ENCODE measurements around the gene TSHZ2. TPM values are rescaled to one million over a fixed set of nuclear protein-coding genes. Genes with fewer than 3 reads are reported as not detected.
A peak's percentile ranks its signal among the peaks of the same experiment; 100 is the strongest.
"Not testable (repeated sequence)": the region's sequence is repeated elsewhere in the genome, so short reads cannot be mapped to it uniquely, and the experiment has no call there.

The TSHZ2 gene
- total and polyA plus RNA-seq, 5 donors from 2014 or later = 1.00 to 41.7 (median 2.1) TPM

GRCh38 chr20:53321596-53321995 is 349.4 kb downstream of the TSHZ2 start:
- no peaks in the 10 kb centered on the region for H3K4me1 ChIP-seq (ENCODE audit: control insufficient read depth, insufficient read depth, low read length, poor library complexity, severe bottlenecking)
- Mint-ChIP-seq H3K4me1 (peaks cover 0 to 10% (median 8%) of the 10 kb centered on the region in 4 donors), H3K36me3 (peaks cover 5% of the 10 kb centered on the region), H3K27me3 (no peaks in the 10 kb centered on the region), H3K4me3 (no peak overlapping the region), H3K27ac (peak overlapping the region in 1 of 3 donors; percentile 33), H3K9me3 (peaks cover 0 to 6% (median 2%) of the 10 kb centered on the region in 7 donors)
- H3K36me3 ChIP-seq (ENCODE audit: control insufficient read depth, insufficient read depth, low read length) = no peaks in the 10 kb centered on the region
- H3K4me3 ChIP-seq (ENCODE audit: low read depth, low read length) = no peak overlapping the region
- no peak overlapping the region for H3K27ac ChIP-seq (ENCODE audit: insufficient read depth, low read length, poor library complexity, severe bottlenecking)
- ATAC-seq (ENCODE audit: low read depth in 2 of 2) (no peak), DNase-seq (no peak)
- no peaks in the 10 kb centered on the region for H3K27me3 ChIP-seq (ENCODE audit: control insufficient read depth, insufficient read depth, low read length)
- H3K9me3 ChIP-seq (ENCODE audit: control insufficient read depth in 2 of 2, low read length in 2 of 2) = no peaks in the 10 kb centered on the region

DNA sequence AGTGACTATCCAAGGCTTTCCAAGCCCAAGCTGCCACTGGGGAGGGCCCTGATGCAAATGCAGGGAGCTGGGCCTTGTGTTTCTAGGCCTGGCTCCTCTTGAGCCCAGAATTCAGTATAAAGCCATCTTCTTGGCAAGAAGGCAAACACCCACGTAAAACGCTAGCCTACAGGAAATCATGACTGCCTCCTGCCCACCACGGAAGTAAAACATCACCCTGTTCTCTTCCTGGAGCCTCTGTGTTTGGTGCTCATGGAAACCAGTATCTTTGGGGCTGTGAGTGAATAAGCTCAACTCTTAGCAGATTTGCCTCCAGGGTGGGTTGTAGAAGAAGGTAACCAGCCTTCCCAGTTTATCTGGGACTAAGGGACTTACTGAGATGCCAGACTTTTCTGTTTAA is 350.5 kb downstream of the TSHZ2 start:
- Mint-ChIP-seq H3K4me1 (peaks cover 0 to 10% (median 6%) of the 10 kb centered on the region in 4 donors), H3K27ac (no peak overlapping the region), H3K9me3 (peaks cover 0 to 8% (median 2%) of the 10 kb centered on the region in 7 donors), H3K27me3 (peaks cover 4% of the 10 kb centered on the region), H3K4me3 (peak overlapping the region in 1 of 4 donors; percentile 0), H3K36me3 (peaks cover 5% of the 10 kb centered on the region)
- Histone ChIP-seq H3K27ac (ENCODE audit: insufficient read depth, low read length, poor library complexity, severe bottlenecking) (no peak overlapping the region), H3K36me3 (ENCODE audit: control insufficient read depth, insufficient read depth, low read length) (no peaks in the 10 kb centered on the region), H3K27me3 (ENCODE audit: control insufficient read depth, insufficient read depth, low read length) (no peaks in the 10 kb centered on the region), H3K4me3 (ENCODE audit: low read depth, low read length) (no peak overlapping the region), H3K9me3 (ENCODE audit: control insufficient read depth in 2 of 2, low read length in 2 of 2) (no peaks in the 10 kb centered on the region), H3K4me1 (ENCODE audit: control insufficient read depth, insufficient read depth, low read length, poor library complexity, severe bottlenecking) (no peaks in the 10 kb centered on the region)
- ATAC-seq (ENCODE audit: low read depth in 2 of 2) = no peak
- peak in 1 of 3 donors; percentile 8 for DNase-seq

DNA sequence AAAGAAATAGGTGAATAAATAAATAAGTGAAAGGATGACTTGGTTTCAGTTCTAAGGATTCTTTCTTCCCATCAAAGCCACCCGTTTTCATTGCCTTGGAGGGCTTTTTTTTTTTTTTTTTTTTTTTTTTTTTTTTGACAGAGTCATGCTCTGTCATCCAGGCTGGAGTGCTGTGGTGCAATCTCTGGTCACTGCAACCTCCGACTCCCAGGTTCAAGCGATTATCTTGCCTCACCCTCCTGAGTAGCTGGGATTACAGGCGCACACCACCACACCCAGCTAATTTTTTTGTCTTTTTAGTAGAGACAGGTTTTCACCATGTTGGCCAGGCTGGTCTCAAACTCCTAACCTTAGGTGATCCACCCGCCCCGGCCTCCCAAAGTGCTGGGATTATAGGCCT is 351.3 kb downstream of the TSHZ2 start:
- not testable (repeated sequence) for H3K4me3 ChIP-seq (ENCODE audit: low read depth, low read length); H3K36me3 ChIP-seq (ENCODE audit: control insufficient read depth, insufficient read depth, low read length); H3K4me1 ChIP-seq (ENCODE audit: control insufficient read depth, insufficient read depth, low read length, poor library complexity, severe bottlenecking); ATAC-seq (ENCODE audit: low read depth in 2 of 2); H3K27me3 Mint-ChIP-seq; DNase-seq; H3K4me3 Mint-ChIP-seq; H3K36me3 Mint-ChIP-seq; H3K27ac Mint-ChIP-seq; H3K9me3 Mint-ChIP-seq; H3K9me3 ChIP-seq (ENCODE audit: control insufficient read depth in 2 of 2, low read length in 2 of 2); H3K27me3 ChIP-seq (ENCODE audit: control insufficient read depth, insufficient read depth, low read length); H3K27ac ChIP-seq (ENCODE audit: insufficient read depth, low read length, poor library complexity, severe bottlenecking)
- H3K4me1 Mint-ChIP-seq = peaks cover 0 to 10% (median 6%) of the 10 kb centered on the region in 4 donors

DNA sequence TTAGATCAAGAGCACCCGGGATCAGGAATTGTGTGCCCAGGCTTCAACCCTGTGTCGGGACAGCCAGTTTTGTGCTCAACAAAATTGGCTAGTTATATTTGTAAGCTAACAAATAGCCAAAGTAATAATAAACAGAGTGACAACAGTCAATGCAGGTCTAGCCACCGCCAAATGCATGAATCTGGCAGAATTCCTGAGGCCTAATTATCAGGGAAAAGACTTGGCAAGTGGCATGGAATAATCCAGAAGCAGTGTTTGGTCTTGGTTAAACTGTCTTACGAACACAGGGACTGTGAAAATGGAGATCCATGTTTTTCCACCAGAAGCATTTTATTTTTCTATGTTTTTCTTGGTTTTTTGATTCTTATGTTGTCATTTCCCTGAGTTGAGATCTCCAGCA is 352.7 kb downstream of the TSHZ2 start:
- no peak overlapping the region for H3K27ac ChIP-seq (ENCODE audit: insufficient read depth, low read length, poor library complexity, severe bottlenecking)
- no peak overlapping the region for H3K4me3 Mint-ChIP-seq
- peaks cover 6% of the 10 kb centered on the region for H3K27me3 Mint-ChIP-seq
- H3K4me1 Mint-ChIP-seq = peaks cover 0 to 10% (median 6%) of the 10 kb centered on the region in 4 donors
- no peaks in the 10 kb centered on the region for H3K9me3 ChIP-seq (ENCODE audit: control insufficient read depth in 2 of 2, low read length in 2 of 2)
- H3K36me3 ChIP-seq (ENCODE audit: control insufficient read depth, insufficient read depth, low read length) = no peaks in the 10 kb centered on the region
- H3K4me1 ChIP-seq (ENCODE audit: control insufficient read depth, insufficient read depth, low read length, poor library complexity, severe bottlenecking) = no peaks in the 10 kb centered on the region
- H3K27ac Mint-ChIP-seq = no peak overlapping the region
- H3K27me3 ChIP-seq (ENCODE audit: control insufficient read depth, insufficient read depth, low read length) = no peaks in the 10 kb centered on the region
- no peaks in the 10 kb centered on the region for H3K36me3 Mint-ChIP-seq
- ATAC-seq (ENCODE audit: low read depth in 2 of 2) (no peak), DNase-seq (no peak)
- H3K9me3 Mint-ChIP-seq = peaks cover 0 to 6% (median 0%) of the 10 kb centered on the region in 7 donors
- no peak overlapping the region for H3K4me3 ChIP-seq (ENCODE audit: low read depth, low read length)

DNA sequence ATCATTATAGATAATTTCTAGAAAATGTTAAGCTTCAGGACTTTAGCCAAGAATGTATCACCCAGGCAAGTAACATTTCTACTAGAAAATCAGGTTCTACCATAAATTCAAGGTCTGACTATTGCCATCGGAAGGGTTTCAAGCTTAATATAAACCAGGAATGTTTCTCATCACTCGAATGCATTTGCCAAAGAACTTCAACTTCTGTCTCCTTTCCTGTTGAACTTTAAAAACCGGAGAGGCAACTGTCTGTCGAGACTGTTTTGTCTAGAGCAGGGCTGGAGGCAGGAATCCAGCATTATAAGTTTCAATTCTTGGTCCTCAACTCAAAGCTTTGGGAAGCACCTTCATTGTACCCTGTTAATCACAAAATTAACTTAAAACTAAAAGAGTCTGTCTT is 356.8 kb downstream of the TSHZ2 start:
- ATAC-seq (ENCODE audit: low read depth in 2 of 2) (no peak), DNase-seq (no peak)
- no peaks in the 10 kb centered on the region for H3K36me3 Mint-ChIP-seq
- Histone ChIP-seq H3K36me3 (ENCODE audit: control insufficient read depth, insufficient read depth, low read length) (no peaks in the 10 kb centered on the region), H3K27ac (ENCODE audit: insufficient read depth, low read length, poor library complexity, severe bottlenecking) (no peak overlapping the region), H3K4me3 (ENCODE audit: low read depth, low read length) (no peak overlapping the region), H3K4me1 (ENCODE audit: control insufficient read depth, insufficient read depth, low read length, poor library complexity, severe bottlenecking) (no peaks in the 10 kb centered on the region), H3K9me3 (ENCODE audit: control insufficient read depth in 2 of 2, low read length in 2 of 2) (no peaks in the 10 kb centered on the region), H3K27me3 (ENCODE audit: control insufficient read depth, insufficient read depth, low read length) (no peaks in the 10 kb centered on the region)
- no peaks in the 10 kb centered on the region for H3K4me1 Mint-ChIP-seq
- H3K4me3 Mint-ChIP-seq = no peak overlapping the region
- H3K27ac Mint-ChIP-seq = no peak overlapping the region
- peaks cover 0 to 6% (median 0%) of the 10 kb centered on the region in 7 donors for H3K9me3 Mint-ChIP-seq
- peaks cover 6% of the 10 kb centered on the region for H3K27me3 Mint-ChIP-seq

GRCh38 chr20:53329781-53330180 is 357.6 kb downstream of the TSHZ2 start:
- no peaks in the 10 kb centered on the region for H3K36me3 Mint-ChIP-seq
- H3K4me1 ChIP-seq (ENCODE audit: control insufficient read depth, insufficient read depth, low read length, poor library complexity, severe bottlenecking) = no peaks in the 10 kb centered on the region
- peaks cover 0 to 5% (median 0%) of the 10 kb centered on the region in 7 donors for H3K9me3 Mint-ChIP-seq
- no peak overlapping the region for H3K4me3 Mint-ChIP-seq
- ATAC-seq (ENCODE audit: low read depth in 2 of 2) (no peak), DNase-seq (no peak)
- no peaks in the 10 kb centered on the region for H3K36me3 ChIP-seq (ENCODE audit: control insufficient read depth, insufficient read depth, low read length)
- H3K4me3 ChIP-seq (ENCODE audit: low read depth, low read length) = no peak overlapping the region
- peaks cover 6% of the 10 kb centered on the region for H3K27me3 Mint-ChIP-seq
- H3K9me3 ChIP-seq (ENCODE audit: control insufficient read depth in 2 of 2, low read length in 2 of 2) = no peaks in the 10 kb centered on the region
- no peaks in the 10 kb centered on the region for H3K4me1 Mint-ChIP-seq
- H3K27me3 ChIP-seq (ENCODE audit: control insufficient read depth, insufficient read depth, low read length) = no peaks in the 10 kb centered on the region
- no peak overlapping the region for H3K27ac Mint-ChIP-seq
- H3K27ac ChIP-seq (ENCODE audit: insufficient read depth, low read length, poor library complexity, severe bottlenecking) = no peak overlapping the region

DNA sequence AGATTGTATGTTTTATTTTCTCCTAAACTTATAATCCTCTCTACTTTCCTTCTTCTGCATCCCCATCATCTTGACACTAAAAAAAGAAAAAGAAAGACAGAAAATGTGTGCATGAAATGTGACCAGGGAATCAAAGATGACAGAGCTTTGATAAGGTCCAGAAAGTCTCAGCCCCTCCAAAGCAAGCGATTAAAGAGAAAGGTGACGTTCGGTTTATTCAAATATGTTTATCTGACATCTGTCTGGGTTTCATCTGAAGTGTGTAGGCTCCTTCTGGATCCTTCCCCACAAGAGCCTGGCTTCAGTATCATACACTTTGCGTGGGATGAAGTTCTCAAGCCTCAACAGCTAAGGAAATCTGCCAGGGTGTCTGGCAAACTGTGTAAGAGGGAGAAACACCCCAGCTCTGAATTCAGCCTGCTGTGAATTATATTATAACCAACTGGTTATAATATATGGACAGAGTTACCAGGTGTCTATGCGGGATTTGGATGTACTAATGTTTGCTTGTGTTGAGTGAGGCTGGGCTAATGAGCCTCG is 358.5 kb downstream of the TSHZ2 start:
- ATAC-seq (ENCODE audit: low read depth in 2 of 2) (no peak), DNase-seq (no peak)
- Mint-ChIP-seq H3K27me3 (peaks cover 6% of the 10 kb centered on the region), H3K4me1 (no peaks in the 10 kb centered on the region), H3K9me3 (peaks cover 0 to 5% (median 0%) of the 10 kb centered on the region in 7 donors), H3K27ac (no peak overlapping the region), H3K36me3 (no peaks in the 10 kb centered on the region), H3K4me3 (no peak overlapping the region)
- Histone ChIP-seq H3K36me3 (ENCODE audit: control insufficient read depth, insufficient read depth, low read length) (no peaks in the 10 kb centered on the region), H3K4me3 (ENCODE audit: low read depth, low read length) (no peak overlapping the region), H3K27me3 (ENCODE audit: control insufficient read depth, insufficient read depth, low read length) (no peaks in the 10 kb centered on the region), H3K9me3 (ENCODE audit: control insufficient read depth in 2 of 2, low read length in 2 of 2) (no peaks in the 10 kb centered on the region), H3K4me1 (ENCODE audit: control insufficient read depth, insufficient read depth, low read length, poor library complexity, severe bottlenecking) (no peaks in the 10 kb centered on the region), H3K27ac (ENCODE audit: insufficient read depth, low read length, poor library complexity, severe bottlenecking) (no peak overlapping the region)
